NCI-H524 treated with DMSO at 0.1 percent for 48 hours (cell line): ENCODE measurements around the gene KREMEN2.

Experiments
- DNase-seq: peaks from one replicate; lab custom pipeline; 2025; lab: John Stamatoyannopoulos, UW

Gene KREMEN2

GRCh38 chr16:2979669-2980226 lies 15.7 kb downstream of the KREMEN2 start:
- DNase-seq, result no peak

- DNase-seq, result no peak
Measured at GRCh38 chr16:2980227-2981176, 16.4 kb downstream of the KREMEN2 start, which contains the start of gene PKMYT1. PKMYT1 (minus strand) TSS chr16:2980446; CDS start chr16:2979657, 789 bp downstream.

- DNase-seq, result no peak
Measured at GRCh38 chr16:2981177-2981898, 17.3 kb downstream of the KREMEN2 start.

- no peak for DNase-seq
Measured at GRCh38 chr16:2981899-2982250, 17.8 kb downstream of the KREMEN2 start.

GRCh38 chr16:2982402-2982801 lies 18.3 kb downstream of the KREMEN2 start:
- no peak for DNase-seq

- DNase-seq, result no peak
Measured at GRCh38 chr16:2983706-2984136, 19.6 kb downstream of the KREMEN2 start.

GRCh38 chr16:2985462-2985861 lies 21.4 kb downstream of the KREMEN2 start:
- no peak for DNase-seq

GRCh38 chr16:2985893-2986355 lies 21.8 kb downstream of the KREMEN2 start:
- DNase-seq, result peak; percentile 93

- no peak for DNase-seq
Measured at GRCh38 chr16:2986623-2987188, 22.6 kb downstream of the KREMEN2 start.

GRCh38 chr16:2987286-2987685 lies 23.2 kb downstream of the KREMEN2 start:
- DNase-seq, result no peak

- peak; percentile 66 for DNase-seq
Measured at GRCh38 chr16:2987833-2988232, 23.8 kb downstream of the KREMEN2 start.

- no peak for DNase-seq
Measured at GRCh38 chr16:2988590-2989099, 24.6 kb downstream of the KREMEN2 start.

- DNase-seq, result no peak
Measured at GRCh38 chr16:2990891-2991290, 26.8 kb downstream of the KREMEN2 start.

GRCh38 chr16:2991566-2992261 lies 27.6 kb downstream of the KREMEN2 start:
- no peak for DNase-seq

- DNase-seq, result no peak
Measured at GRCh38 chr16:2992383-2993081, 28.5 kb downstream of the KREMEN2 start.

- DNase-seq, result no peak
Measured at GRCh38 chr16:2996298-2996697, 32.2 kb downstream of the KREMEN2 start.

GRCh38 chr16:2999929-3000328 lies 35.9 kb downstream of the KREMEN2 start:
- no peak for DNase-seq

- DNase-seq, result no peak
Measured at GRCh38 chr16:3000540-3000939, 36.5 kb downstream of the KREMEN2 start.

GRCh38 chr16:3001316-3001715 lies 37.2 kb downstream of the KREMEN2 start:
- no peak for DNase-seq

- DNase-seq, result peak; percentile 97
Measured at GRCh38 chr16:3003582-3004270, 39.7 kb downstream of the KREMEN2 start.
